GM19467 (cell line): Measurements from ENCODE around the gene ECE1.
"Not testable (repeated sequence)": the region's sequence is repeated elsewhere in the genome, so short reads cannot be mapped to it uniquely, and the experiment has no call there.

Experiments
- ATAC-seq: cut with Tn5 transposase; IDR thresholded peaks from one replicate; pipeline ENCODE4 v1.9.1; 2021; ENCODE audit warnings: mild to moderate bottlenecking, moderate library complexity; ENCODE audit not compliant: unreplicated experiment

The ECE1 gene

GRCh38 chr1:21292984-21293536 lies 2.8 kb upstream of the ECE1 start:
- peak; percentile 26 for ATAC-seq

DNA sequence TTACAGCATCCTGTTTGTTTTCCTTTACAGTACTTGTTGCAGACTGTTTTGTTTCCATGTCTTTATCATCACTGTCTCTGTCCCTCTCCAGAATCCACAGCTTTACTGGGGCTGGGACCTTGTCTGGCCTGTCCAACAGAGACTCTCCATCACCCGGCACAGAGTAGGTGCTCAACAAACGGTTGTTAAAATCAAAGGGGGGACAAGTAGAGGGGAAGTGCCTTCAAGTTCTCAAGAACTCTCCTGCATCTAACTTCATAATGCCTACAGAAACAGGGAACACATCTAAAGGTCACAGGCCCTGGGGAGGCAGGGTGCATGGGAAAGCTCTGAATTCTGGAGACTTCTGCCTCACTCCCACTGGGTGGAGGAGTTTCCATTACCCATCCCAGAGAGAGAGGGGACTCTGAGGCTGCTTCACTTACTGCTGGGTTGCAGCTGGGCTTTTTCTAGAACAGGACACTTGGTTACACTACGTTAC lies 2.3 kb upstream of the ECE1 start:
- ATAC-seq, result no peak

GRCh38 chr1:21291964-21292363 lies 1.7 kb upstream of the ECE1 start:
- ATAC-seq, result no peak

DNA sequence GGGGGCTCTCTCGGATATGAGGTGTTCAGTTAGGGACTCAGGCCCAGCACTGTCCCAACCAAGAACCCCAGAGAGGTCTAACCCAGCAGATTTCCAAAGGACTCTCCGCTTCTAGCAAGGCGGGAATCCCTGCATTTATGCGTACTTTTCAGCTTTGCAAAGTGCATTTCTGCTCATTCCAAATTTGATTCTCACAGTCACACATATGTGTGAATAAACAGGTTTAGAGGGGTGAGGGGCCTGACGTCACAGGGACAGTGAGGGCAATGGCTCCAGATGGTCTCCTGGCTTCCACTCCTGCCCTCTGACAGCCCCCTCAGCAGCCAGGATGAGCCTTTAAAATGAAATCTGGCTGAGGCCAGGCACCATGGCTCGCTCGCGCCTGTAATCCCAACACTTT lies 921 bp upstream of the ECE1 start:
- ATAC-seq, result no peak

GRCh38 chr1:21290546-21290944 lies 282 bp upstream of the ECE1 start:
- no peak for ATAC-seq

- ATAC-seq, result no peak
These were observed 1.1 kb downstream of the ECE1 start for GRCh38 chr1:21289127-21289526.

- no peak for ATAC-seq
These were observed 2.3 kb downstream of the ECE1 start for GRCh38 chr1:21287905-21288514.

DNA sequence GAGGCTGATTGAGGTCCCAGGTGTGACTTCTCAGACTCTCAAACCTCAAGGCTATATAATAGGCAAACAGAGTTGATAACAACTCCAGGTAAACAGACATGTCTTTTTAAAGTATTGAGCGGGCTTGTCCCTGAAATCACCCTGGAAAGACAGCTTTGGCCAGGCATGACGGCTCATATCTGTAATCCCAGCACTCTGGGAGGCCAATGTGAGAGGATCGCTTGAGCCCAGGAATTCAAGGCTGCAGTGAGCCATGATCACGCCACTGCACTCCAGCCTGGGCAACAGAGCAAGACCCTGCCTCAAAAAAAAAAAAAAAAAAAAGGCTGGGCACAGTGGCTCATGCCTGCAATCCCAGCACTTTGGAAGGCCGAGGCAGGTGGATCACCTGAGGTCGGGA lies 4.9 kb downstream of the ECE1 start:
- ATAC-seq, result not testable (repeated sequence)

DNA sequence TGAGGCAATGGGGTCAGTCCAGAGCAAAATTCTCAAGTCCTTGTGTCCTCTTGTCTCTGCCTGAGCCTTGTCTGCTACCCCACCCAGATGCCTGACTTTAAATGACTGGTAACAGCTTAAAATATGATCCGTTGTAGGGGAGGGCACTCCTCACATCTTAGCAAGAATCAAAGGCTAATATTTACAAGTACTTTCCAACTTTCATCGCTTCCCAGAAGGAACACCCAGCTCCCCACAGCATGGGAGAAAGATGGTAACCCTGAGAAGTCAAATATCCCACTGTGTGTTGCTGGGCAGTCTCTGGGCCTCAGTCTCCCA lies 5.2 kb downstream of the ECE1 start:
- ATAC-seq, result no peak

DNA sequence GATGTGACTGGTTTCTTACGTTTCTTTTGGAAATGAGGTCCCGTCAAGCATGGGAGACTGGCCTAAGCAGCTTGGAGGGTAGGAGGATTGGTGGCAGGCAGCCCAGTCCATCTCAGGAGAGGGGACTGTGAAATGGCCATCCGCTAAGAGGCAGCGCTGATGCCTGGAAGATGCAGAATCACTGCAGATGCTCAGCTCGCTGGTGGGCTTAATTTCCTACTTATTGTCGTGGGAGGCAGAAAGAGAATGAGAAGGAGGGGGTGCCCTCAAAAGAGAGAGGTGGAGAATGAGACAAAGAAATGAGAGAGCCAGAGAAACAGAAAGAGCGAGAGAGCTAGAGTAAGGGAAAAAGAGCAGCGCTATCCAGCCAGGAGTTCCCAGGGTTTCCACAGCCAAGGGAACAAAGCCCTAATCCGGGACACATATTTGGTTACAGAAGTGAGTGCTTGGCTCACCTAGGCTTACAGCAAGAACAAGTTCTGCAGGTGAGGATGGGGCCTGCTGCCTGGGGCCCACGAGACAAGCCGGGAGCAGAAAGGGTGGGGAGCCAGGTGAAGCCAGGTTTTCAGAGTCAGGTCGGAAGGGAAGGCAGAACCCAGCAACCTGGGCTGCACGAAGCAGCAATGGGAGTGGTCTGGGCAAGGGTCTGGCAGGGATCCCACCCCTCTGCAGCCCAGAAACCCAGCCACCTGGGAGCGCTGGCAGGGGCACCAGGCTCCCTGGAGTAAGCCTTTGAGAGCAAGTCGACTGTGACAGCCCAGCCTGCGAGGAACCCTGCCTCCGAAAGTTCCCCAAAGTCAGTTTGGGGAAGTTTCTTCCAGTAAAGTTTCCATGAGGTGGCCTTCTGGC lies 5.8 kb downstream of the ECE1 start:
- no peak for ATAC-seq

DNA sequence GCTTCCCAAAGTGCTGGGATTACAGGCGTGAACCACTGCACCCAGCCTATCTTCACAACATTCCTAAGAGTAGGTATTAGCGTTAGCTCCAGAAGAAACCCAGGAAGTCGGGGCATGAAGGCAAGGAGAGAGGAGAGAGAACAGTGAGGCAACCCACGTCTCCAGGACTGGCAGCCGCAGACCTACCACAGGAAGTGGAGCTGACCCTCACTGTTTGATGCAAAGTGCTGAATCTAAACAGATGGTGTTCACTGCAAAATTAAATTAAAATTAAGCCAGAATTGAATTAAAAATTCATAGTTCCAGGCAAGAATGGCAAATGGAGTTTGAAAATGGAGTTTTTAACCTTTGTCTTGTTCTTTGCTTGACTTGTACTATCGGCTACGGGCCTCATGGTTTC lies 6.7 kb downstream of the ECE1 start:
- ATAC-seq, result no peak

- not testable (repeated sequence) for ATAC-seq
These were observed 8.2 kb downstream of the ECE1 start for GRCh38 chr1:21282020-21282419.

GRCh38 chr1:21280482-21280881 lies 9.8 kb downstream of the ECE1 start:
- ATAC-seq, result no peak

DNA sequence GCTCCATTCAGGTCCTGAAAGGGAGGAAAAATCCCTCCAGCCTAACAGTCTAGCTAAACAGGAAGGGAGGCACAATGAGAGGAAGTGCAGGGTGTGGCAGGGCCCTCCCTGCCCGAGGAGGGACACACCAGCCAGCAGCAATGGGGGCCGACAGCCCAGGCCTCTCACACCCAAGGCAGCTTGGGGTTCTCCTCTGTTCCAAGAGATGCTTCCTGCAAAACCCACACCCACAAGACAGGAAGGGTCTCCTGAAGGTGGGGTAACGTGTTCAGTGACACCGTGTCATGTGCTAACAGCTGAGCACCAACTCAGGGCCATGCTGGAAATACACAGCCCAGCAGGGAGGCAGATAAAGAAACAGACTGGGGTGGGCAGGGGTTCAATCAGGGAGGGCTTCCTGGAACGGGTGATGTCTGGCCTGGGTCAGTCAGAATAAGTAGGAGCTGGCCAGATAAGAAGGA lies 10.2 kb downstream of the ECE1 start:
- ATAC-seq, result no peak

GRCh38 chr1:21278860-21279845 lies 11.1 kb downstream of the ECE1 start:
- no peak for ATAC-seq

- no peak for ATAC-seq
These were observed 11.9 kb downstream of the ECE1 start for GRCh38 chr1:21278208-21278859.

GRCh38 chr1:21277180-21277579 lies 13.1 kb downstream of the ECE1 start:
- ATAC-seq, result no peak

- no peak for ATAC-seq
These were observed 17.7 kb downstream of the ECE1 start for GRCh38 chr1:21272540-21272939.

GRCh38 chr1:21271550-21271949 lies 18.7 kb downstream of the ECE1 start:
- ATAC-seq, result no peak

- no peak for ATAC-seq
These were observed 20.1 kb downstream of the ECE1 start for GRCh38 chr1:21270086-21270689.
